ENCODE results near the gene ABCB1.

The ABCB1 gene

GRCh38 chr7:87513735-87514335 lies 86.8 kb downstream of the ABCB1 start:
- no peak for DNase-seq (ENCODE audit: low spot score)

- DNase-seq (ENCODE audit: low spot score) = no peak
Measured at GRCh38 chr7:87512906-87513305, 87.8 kb downstream of the ABCB1 start.

- no peak for DNase-seq (ENCODE audit: low spot score)
Measured at GRCh38 chr7:87511510-87511909, 89.2 kb downstream of the ABCB1 start.

GRCh38 chr7:87510411-87510875 lies 90.2 kb downstream of the ABCB1 start:
- no peak for DNase-seq (ENCODE audit: low spot score)

- no peak for DNase-seq (ENCODE audit: low spot score)
Measured at GRCh38 chr7:87507446-87507845, 93.2 kb downstream of the ABCB1 start.

GRCh38 chr7:87506246-87507180 lies 94.2 kb downstream of the ABCB1 start:
- DNase-seq (ENCODE audit: low spot score) = no peak

GRCh38 chr7:87505557-87506245 lies 95.0 kb downstream of the ABCB1 start:
- no peak for DNase-seq (ENCODE audit: low spot score)

GRCh38 chr7:87505122-87505521 lies 95.6 kb downstream of the ABCB1 start:
- DNase-seq (ENCODE audit: low spot score) = no peak

- no peak for DNase-seq (ENCODE audit: low spot score)
Measured at GRCh38 chr7:87499494-87499893, 101.2 kb downstream of the ABCB1 start.

GRCh38 chr7:87498893-87499292 lies 101.8 kb downstream of the ABCB1 start:
- no peak for DNase-seq (ENCODE audit: low spot score)

GRCh38 chr7:87497482-87497881 lies 103.2 kb downstream of the ABCB1 start:
- no peak for DNase-seq (ENCODE audit: low spot score)

GRCh38 chr7:87495366-87495765 lies 105.3 kb downstream of the ABCB1 start:
- DNase-seq (ENCODE audit: low spot score) = no peak

GRCh38 chr7:87494454-87494853 lies 106.2 kb downstream of the ABCB1 start:
- DNase-seq (ENCODE audit: low spot score) = no peak

GRCh38 chr7:87483131-87483530 lies 117.6 kb downstream of the ABCB1 start:
- no peak for DNase-seq (ENCODE audit: low spot score)

GRCh38 chr7:87482115-87482514 lies 118.6 kb downstream of the ABCB1 start:
- no peak for DNase-seq (ENCODE audit: low spot score)

- no peak for DNase-seq (ENCODE audit: low spot score)
Measured at GRCh38 chr7:87480386-87480785, 120.3 kb downstream of the ABCB1 start.

- DNase-seq (ENCODE audit: low spot score) = no peak
Measured at GRCh38 chr7:87479951-87480350, 120.7 kb downstream of the ABCB1 start.

- no peak for DNase-seq (ENCODE audit: low spot score)
Measured at GRCh38 chr7:87476179-87476557, 124.5 kb downstream of the ABCB1 start.

GRCh38 chr7:87475359-87476178 lies 125.1 kb downstream of the ABCB1 start, which contains the start of gene ABCB4:
ABCB4 (minus strand) TSS chr7:87475680; CDS start chr7:87475465, 215 bp downstream.
- DNase-seq (ENCODE audit: low spot score) = no peak

GRCh38 chr7:87474533-87475358 lies 125.9 kb downstream of the ABCB1 start:
- no peak for DNase-seq (ENCODE audit: low spot score)

GRCh38 chr7:87473986-87474385 lies 126.7 kb downstream of the ABCB1 start:
- DNase-seq (ENCODE audit: low spot score) = no peak
